Measurements from ENCODE around the gene CBFB.
"Not testable (repeated sequence)": the region's sequence is repeated elsewhere in the genome, so short reads cannot be mapped to it uniquely, and the experiment has no call there.

Gene CBFB

DNA sequence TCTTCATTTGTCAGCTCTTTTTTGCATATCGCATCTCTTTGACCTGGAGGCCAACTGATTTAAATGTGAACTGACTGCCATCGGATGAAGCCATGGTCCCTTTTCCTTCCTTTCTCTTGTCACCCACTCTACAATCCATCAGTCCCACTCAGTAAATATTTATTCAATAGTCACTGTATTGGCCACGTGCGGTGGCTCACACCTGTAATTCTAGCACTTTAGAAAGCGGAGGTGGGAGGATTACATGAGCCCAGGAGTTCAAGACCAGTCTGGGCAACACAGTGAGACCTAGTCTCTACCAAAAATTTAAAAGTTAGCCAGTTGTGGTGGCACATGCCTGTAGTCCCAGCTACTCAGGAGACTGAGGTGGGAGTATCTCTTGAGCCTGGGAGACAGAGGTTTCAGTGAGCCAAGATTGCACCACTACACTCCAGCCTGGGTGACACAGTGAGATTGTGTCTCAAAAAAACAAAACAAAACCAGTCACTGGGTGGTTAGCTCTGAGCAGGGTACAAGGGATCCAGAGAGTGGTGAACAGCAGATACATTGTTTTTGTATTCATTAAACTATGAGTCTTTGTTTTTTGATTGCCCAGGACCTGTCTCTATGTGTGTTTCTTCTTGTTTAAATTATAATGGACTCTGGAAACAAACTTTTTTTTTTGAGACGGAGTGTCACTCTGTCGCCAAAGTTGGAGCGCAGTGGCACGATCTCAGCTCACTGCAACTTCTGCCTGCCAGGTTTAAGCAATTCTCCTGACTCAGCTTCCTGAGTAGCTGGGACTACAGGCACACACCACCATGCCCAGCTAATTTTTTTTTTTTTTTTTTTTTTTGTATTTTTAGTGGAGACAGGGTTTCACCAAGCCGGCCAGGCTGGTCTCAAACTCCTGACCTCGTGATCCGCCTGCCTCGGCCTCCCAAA lies 87.7 kb downstream of the CBFB start:
- no peak for FAIRE-seq
- no peak for DNase-seq (ENCODE audit: extremely low spot score, insufficient read length, low read depth)

DNA sequence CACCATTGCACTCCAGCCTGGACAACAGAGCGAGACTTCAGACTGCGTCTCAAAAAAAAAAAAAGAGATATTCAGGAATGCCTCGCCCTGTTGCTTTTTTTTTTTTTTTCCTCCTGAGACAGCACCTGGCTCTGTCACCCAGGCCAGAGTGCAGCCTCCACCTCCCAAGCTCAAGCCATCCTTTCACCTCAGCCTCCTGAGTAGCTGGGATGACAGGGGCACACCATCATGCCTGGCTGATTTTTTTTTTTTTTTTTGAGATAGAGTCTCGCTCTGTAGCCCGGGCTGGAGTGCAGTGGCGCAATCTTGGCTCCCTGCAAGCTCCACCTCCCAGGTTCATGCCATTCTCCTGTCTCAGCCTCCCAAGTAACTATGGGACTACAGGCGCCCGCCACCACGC lies 88.8 kb downstream of the CBFB start:
- DNase-seq (ENCODE audit: extremely low spot score, insufficient read length, low read depth) (no peak), FAIRE-seq (no peak)

DNA sequence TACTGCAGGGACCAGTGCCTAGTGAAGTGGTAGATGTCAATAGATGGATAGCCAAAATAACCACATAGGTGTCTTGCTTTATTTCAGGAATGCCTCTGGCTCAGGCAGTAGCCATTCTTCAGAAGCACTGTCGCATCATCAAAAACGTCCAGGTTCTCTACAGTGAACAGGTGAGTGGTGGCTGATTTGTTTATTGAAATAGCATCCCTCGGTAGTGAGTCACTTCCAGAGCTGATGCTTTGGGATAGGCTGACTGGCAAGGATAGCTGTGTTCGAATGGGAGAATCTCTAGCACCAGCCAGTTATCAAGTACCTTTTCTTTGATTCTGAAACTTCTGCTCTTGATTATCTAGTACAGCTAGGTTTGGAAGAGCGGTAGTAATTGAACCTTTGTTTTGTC lies 91.1 kb downstream of the CBFB start:
- FAIRE-seq (no peak), DNase-seq (ENCODE audit: extremely low spot score, insufficient read length, low read depth) (no peak)

DNA sequence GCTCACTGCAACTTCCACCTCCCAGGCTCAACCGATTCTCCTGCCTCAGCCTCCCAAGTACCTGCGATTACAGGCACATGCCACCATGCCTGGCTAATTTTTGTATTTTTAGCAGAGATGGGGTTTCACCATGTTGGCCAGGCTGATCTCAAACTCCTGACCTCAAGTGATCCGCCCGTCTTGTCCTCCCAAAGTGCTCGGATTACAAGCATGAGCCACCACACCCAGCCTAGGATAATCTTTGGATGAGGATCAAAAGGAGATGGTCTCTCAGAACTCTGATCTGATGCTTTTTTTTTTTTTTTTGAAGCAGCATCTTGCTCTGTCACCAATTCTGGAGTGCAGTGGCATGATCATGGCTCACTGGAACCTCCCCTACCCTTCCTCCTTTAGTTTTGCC lies 93.8 kb downstream of the CBFB start:
- not testable (repeated sequence) for FAIRE-seq; DNase-seq (ENCODE audit: extremely low spot score, insufficient read length, low read depth)

- DNase-seq (ENCODE audit: extremely low spot score, insufficient read length, low read depth), result no peak
- no peak for FAIRE-seq
Observed at GRCh38 chr16:67128417-67128816, 99.5 kb downstream of the CBFB start.

DNA sequence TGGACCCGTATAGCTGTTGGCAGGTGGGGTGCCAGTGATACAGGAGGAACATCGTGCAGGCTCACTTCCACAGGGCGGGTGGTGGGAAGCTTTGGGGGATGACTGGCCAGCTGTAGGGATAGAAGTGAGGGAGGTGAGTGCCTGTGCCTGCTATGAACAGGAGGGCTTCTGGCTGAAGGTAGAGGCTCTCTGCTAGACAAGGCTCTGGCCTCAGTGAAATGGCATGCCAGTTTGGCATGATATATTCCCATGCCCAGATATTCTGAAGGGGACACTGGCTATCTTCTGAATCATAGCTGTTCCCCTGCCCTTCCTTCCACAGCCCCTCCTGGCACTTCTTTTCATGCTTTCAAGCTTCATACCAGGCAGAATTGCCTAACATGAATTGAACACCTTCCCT lies 99.9 kb downstream of the CBFB start:
- no peak for FAIRE-seq
- no peak for DNase-seq (ENCODE audit: extremely low spot score, insufficient read length, low read depth)

- DNase-seq (ENCODE audit: extremely low spot score, insufficient read length, low read depth) (no peak), FAIRE-seq (no peak)
Observed at GRCh38 chr16:67129422-67129821, 100.5 kb downstream of the CBFB start.

DNA sequence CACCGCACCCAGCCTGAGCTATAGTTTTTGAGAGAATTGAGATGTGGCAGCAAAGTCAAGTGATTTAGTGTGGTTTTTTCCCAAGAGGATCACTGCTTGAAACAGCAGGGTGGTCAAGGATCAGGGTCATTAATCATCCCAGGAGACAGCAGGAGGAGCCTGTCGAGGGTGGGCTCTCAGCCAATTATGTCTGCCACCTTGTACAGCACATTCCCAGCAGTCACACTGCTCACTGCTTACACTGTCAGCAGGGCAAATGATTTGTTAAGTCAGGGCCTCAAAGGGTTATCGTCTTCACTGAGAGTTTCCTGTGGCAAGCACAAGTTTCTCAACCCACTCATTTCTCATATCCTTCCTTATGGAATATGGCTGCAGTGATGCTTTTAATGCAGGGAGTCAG lies 108.7 kb downstream of the CBFB start:
- no peak for FAIRE-seq
- no peak for DNase-seq (ENCODE audit: extremely low spot score, insufficient read length, low read depth)

GRCh38 chr16:67141391-67141790 lies 112.4 kb downstream of the CBFB start:
- FAIRE-seq, result no peak
- DNase-seq (ENCODE audit: extremely low spot score, insufficient read length, low read depth), result no peak

DNA sequence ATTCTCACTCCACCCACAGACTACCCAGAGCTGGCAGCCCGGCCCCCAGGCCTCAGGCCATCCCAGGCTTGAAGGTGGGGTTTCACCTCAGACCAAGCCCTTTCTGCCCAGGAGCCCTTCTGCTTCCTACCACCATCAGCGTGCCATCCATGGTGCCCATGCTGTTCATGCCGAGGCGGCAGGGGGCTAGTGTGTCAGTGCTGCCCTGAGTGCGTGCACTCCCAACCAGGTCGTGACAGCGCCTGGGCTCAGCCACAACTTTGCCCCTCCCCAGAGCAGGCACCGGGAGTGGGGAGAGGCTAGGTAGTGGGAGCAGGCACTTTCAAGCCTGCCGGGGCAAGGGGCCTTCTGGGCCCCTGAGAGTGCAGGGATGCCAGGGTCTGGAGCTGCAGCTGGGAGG lies 113.4 kb downstream of the CBFB start:
- FAIRE-seq, result no peak
- no peak for DNase-seq (ENCODE audit: extremely low spot score, insufficient read length, low read depth)

DNA sequence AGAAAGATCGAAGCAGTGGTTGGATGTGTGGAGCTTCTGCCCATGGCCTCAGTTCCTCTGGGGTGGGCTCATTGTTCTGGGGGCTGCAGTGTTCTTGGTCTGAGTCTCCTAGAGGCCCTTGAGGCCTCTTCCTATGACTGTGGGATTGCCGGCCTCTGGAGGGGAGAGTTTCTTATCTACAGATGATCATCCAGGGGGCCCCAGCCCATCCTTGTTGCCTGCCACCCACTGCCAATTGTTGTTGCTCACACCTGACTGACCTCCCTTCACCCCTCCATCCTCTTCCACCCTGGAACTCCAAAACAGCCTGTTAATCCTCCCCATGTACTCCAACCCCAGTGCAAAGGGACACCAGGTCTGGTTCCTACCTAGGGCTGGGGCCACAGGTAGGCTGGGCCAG lies 116.0 kb downstream of the CBFB start:
- DNase-seq (ENCODE audit: extremely low spot score, insufficient read length, low read depth) (no peak), FAIRE-seq (no peak)

GRCh38 chr16:67145746-67146145 lies 116.8 kb downstream of the CBFB start:
- DNase-seq (ENCODE audit: extremely low spot score, insufficient read length, low read depth) (no peak), FAIRE-seq (no peak)

GRCh38 chr16:67146523-67147357 lies 117.8 kb downstream of the CBFB start:
- DNase-seq (ENCODE audit: extremely low spot score, insufficient read length, low read depth), result no peak
- FAIRE-seq, result no peak

DNA sequence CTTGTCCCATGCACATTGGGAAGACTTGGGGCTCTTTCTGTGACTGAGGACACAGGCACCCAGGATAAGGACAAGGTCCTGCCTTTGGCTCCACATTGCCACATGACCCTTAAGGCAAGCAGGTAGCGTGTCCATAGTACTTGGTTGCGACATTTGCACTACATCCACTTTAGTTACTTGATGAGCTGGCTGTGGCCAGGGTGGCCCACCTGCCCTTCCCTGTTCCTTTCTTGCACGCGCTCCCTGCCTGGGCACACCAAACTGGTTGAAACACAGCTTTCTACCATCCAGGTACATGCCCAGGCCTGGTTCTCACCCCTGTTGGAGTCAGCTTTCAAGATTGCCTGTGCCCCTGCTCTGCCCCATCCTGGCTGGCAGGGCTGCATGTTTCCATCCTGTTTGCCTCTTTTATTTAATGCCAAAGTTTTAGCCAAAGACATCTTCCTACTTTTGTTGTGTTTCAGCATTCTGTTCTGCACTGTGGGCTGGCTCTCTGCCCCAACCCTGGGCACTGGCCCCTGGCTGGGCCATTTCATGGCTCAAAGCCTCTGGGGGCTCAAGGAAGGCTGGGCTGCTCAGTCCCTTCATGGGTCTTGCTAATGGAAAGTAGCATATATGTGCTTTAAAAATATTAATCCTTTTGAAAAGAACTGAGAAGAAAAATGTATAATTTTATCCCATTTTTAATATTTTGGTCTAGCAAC lies 118.6 kb downstream of the CBFB start:
- no peak for FAIRE-seq

DNA sequence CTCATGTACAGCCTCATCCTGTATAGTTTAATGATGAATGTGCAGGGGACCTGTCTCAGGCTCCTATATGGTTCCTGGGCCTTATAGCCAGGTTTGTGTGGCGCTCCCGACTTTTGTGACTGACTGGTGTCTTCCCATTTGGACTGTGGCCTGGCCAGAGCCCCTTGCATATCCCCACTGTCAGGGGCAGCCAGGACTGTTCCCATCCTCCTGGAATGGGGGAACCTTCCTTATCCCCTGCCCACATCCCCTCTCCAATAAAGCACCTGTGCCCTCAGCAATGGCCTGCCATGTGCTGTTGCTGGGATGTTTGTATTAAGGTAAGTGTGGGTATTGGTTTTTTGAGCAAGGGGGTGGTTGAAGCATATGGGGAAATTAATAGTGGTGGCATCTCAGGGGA lies 119.3 kb downstream of the CBFB start:
- DNase-seq (ENCODE audit: extremely low spot score, insufficient read length, low read depth), result no peak
- FAIRE-seq, result no peak

More for the DNA sequence above, 118.6 kb downstream of the CBFB start:
- DNase-seq (ENCODE audit: extremely low spot score, insufficient read length, low read depth), result no peak

GRCh38 chr16:67148656-67149275 lies 119.8 kb downstream of the CBFB start:
- FAIRE-seq, result no peak
- no peak for DNase-seq (ENCODE audit: extremely low spot score, insufficient read length, low read depth)

GRCh38 chr16:67149276-67150046 lies 120.5 kb downstream of the CBFB start:
- DNase-seq (ENCODE audit: extremely low spot score, insufficient read length, low read depth) (no peak), FAIRE-seq (no peak)

GRCh38 chr16:67150047-67150832 lies 121.3 kb downstream of the CBFB start:
- peak; percentile 9 for FAIRE-seq

More at GRCh38 chr16:67150047-67150832, 121.3 kb downstream of the CBFB start:
- no peak for DNase-seq (ENCODE audit: extremely low spot score, insufficient read length, low read depth)
